PC-9 (cell line): Measurements from ENCODE around the gene IRF8.

ENCODE experiments used
- EZH2 ChIP-seq: fragments of 200-600 bp; sonication (generic); IDR thresholded peaks from 2 replicates; pipeline ENCODE4 v1.8.0; 2017; ENCODE audit warnings: antibody characterized with exemption, low read depth
- TF ChIP-seq, protein P1 (sequence below): fragments of 200-600 bp; sonication (generic); conservative IDR thresholded peaks from 2 replicates; pipeline ENCODE4 v1.6.1; 2017; ENCODE audit warnings: mixed run types, antibody characterized with exemption, mild to moderate bottlenecking, moderate library complexity

DNA sequence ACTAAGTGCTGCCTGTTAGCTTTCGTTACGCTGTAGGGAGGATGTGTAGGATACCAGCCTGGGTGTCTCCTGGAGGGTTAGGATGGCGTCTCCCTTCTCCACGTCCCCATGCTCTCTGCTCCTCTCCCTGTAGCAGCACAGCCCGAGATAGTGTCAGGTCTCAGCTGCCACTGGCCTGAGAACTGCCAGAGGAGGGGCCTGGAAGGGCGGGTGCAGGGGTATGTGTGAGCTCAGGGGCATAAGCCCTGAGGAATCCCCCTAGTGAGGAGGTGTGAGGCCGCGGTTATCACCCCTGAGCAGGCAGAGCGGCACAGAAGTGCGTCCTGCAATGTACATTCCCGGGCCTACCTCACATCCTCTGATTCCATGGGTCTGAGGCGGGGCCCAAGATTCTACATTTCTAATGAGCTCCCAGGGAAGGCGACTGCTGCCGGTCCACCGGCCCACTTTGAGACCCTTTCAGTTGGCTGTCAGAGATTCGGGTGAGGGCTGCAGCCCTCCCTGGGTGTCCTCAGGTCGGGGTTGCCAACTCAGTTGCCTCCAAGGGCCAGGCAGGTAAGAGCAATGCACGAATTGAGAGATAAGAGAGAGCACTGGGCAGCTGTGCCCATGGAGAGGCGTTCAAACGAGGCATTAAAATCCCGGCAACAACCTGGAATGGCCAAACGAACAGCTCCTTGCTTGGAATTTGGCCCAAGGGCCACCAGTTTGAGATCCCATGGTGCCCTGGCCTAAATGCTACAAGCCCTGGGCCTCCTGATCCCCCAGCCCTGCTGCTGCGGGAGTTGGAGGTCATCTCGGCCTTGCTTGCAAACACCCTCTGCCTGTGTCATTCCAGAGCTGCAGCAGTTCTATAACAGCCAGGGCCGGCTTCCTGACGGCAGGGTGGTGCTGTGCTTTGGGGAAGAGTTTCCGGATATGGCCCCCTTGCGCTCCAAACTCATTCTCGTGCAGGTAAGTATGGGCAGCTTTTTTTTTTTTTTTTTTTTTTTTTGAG lies 20.6 kb downstream of the IRF8 start:
- TF ChIP-seq, protein P1, sequence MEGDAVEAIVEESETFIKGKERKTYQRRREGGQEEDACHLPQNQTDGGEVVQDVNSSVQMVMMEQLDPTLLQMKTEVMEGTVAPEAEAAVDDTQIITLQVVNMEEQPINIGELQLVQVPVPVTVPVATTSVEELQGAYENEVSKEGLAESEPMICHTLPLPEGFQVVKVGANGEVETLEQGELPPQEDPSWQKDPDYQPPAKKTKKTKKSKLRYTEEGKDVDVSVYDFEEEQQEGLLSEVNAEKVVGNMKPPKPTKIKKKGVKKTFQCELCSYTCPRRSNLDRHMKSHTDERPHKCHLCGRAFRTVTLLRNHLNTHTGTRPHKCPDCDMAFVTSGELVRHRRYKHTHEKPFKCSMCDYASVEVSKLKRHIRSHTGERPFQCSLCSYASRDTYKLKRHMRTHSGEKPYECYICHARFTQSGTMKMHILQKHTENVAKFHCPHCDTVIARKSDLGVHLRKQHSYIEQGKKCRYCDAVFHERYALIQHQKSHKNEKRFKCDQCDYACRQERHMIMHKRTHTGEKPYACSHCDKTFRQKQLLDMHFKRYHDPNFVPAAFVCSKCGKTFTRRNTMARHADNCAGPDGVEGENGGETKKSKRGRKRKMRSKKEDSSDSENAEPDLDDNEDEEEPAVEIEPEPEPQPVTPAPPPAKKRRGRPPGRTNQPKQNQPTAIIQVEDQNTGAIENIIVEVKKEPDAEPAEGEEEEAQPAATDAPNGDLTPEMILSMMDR, result no peak
- TF ChIP-seq EZH2, result no peak
